ENCODE measurements around the gene MTHFR.

Gene MTHFR

DNA sequence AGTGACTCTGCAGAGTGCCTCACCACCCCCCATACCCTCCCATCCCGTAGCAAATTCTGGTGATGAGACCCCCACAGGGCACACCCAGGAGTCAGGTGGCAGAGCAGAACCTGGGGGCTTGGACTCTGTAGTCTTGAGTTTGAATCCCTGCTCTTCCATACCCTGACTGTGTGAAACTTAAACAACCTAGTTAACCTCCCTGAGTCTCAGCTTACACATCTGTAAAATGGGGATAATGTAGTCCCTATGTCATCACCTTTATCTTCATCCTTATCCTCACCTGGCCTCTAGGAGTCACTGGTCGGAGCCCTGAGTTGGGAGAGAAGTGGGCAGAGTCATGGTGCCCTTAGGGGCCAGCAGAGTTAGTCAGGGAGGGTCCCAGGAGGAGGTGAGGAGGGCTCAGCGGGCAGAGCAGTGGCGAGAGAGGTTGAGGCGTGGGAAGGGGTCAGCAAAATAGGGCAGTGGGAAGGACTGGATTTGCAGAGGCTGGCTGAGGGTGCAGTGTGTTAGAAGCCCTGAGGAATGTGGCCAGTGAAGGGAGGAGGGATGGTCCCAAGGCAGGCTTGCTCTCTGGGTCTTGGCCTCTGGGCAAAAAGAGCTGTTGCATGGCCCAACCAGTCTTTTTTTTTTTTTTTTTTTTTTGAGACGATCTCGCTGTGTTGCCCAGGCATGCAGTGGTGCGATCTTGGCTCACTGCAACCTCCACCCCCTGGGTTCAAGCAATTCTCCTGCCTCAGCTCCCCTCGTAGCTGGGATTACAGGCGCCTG, 25.2 kb downstream of the MTHFR start:
- DNase-seq, result no peak

DNA sequence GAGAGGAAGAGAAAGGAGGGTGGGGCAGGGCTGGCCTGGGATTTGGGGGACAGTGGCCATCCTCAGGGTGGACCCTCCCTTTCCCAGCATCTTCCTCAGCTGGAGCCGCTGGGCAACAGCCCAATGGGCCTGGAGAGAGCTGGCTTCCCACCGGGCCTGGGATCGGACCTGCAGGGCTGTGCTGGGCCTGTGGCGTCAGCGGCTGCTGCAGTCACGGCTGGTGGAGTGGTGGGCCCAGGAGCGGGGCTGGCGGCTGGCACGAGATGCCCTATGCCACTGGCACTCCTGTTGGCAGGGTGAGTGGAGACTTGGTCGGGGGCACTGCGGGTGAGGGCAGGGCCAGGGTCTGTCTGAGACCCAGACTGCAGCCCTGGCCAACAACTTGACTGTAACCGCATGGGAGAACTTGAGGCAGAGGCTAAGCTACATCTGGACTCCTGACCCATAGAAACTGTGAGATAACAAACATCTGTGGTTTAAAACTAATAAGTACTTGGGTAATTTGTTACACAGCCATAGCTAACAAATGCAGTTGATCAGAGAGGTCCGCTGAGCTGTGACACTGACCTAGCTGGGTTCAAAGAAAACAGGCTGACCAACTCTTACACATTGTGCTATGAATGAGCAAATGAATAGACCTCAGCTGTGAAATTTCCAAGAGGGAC, 25.9 kb downstream of the MTHFR start:
- no peak for DNase-seq

DNA sequence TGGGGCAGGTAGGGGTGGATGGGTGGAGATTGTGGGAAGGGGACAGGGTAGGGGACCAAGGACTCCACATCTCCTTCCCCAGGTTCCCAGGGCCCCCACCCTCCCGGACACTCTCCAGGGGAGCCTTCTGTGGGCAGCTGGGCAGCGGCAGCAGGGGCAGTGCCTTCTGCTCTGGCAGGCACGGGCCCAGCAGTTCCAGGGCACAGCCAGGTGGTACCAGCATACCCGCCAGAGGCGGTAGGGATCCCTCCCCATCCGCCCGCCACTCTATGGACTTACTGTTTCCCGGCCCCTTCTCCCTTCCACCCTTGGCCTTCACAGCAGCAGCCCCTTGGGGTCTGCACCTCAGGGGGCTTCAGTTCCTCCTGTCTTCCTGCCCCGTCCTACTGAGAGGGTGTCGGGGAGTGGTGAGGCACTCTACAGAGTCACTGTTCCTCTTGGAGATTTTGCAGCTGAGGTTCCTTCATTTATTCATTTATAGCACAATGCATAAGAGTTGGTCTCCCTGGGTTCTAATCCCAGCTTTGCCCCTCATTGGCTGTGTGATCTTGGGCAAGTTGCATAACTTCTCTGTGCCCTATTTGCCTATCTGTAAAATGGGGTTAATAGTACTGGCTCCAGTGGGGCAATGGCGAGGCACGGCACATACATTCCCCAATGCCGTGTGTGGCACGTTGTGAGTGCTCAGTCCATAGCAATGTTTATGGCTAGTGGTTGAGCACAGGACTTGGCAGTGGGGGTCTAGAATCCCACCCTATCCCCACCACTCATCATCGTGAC, 26.7 kb downstream of the MTHFR start:
- DNase-seq, result no peak

DNA sequence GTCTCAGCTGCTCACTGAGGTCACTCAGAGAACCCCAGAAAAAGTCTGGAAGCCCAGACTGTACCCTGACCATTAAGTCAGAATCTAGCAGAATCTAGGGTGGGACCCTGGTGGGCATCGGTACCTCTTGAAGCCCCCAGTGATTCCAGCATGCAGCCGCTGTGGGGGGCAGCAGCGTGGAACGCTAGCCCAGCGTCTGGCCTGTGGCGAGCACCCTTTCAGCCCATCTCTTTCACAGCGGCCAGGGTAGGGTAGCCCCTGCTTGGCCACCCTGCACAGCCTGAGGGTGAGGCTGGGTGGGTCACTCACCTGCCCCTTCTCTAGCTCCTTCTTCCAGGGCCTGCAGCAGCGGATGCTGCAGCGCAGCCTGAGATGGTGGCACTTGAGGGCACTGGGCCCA, 27.4 kb downstream of the MTHFR start:
- DNase-seq, result no peak

DNA sequence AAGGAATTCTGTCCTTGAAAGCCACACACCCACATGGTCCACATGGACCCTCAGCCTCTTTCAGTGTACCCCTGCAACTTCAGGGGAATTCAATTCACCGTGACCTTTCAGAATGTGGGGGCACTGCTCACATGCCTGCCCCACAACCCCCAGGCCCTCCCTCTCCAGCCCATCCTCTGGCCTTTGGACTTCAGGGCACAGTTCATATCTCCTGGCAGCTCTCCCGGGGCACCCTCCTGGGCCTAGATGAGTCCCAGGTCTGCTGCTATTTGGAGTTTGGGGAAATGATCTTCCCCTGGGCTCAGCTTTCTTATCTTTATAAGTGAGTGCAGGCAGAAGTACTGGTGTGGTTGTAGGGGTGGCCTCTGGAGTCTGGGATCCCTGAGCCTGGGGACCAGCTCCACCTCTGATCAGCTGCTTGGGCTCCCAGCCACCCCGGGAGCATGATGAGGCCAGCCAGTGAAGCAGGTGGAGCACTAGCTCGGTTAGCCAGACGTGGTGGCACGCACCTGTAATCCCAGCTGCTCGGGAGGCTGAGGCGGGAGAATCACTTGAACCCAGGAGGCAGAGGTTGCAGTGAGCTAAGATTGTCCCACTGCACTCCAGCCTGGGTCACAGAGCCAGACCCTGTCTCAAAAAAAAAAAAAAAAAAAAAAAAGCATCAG, 28.0 kb downstream of the MTHFR start:
- DNase-seq, result no peak

DNA sequence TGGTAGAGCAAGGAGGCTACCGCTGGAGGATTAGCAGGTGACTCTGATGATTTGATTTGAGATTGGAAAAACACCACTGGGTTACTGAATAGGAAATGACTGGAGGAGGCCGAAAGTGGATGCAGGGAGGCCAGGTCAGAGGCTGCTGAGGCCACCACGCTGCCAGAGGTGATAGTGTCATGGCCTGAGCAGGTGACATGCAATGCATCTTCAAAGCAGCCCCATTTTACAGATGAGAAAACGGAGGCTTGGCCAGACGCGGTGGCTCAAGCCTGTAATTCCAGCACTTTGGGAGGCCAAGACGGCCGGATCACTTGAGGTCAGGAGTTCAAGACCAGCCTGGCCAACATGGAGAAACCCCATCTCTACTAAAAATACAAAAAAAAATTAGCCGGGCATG, 31.0 kb downstream of the MTHFR start:
- no peak for DNase-seq

DNA sequence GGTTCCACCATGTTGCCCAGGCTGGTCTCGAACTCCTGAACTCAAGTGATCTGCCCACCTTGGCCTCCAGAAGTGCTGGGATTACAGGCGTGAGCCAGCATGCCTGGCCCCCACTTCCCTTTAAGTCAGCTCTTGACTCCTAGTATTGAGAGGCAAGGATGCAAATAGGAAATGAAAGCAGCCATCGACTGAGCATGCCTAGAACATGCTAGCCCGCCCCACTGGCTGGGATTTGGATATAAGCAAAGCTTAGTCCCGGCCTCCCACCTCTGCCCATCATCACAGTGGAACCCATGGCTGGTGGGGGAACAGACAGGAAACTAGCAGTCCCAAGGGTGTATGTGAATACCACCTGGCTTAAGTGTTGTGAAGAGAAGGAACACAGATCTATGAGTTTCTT, 33.3 kb downstream of the MTHFR start:
- DNase-seq, result peak; percentile 46

DNA sequence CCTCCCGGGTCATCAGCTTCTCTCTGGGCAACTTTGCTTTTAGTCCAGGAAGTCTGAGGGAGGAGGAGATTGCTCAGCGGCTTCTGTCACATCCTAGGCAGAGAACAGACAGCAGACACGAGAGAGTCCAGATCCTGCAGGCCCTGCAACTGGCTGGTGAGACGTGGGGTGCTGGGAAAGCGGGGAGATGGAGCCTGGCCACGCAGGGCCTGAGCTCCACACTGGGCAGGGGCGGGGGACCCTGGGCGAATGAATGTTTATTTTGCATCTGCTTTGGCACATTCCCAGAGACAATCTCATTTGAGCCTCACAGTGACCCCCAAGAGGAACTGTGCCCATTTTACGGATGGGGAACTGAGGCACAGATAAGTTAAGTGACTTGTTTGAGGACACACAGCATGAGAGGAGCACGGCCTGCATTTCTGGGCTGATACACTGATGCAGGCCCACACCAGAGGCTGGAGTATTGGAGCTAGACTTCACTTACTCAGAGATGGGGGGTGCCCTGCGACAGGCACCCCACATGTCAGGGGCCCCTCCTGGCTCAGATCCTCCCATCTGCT, 34.2 kb downstream of the MTHFR start:
- DNase-seq, result no peak

DNA sequence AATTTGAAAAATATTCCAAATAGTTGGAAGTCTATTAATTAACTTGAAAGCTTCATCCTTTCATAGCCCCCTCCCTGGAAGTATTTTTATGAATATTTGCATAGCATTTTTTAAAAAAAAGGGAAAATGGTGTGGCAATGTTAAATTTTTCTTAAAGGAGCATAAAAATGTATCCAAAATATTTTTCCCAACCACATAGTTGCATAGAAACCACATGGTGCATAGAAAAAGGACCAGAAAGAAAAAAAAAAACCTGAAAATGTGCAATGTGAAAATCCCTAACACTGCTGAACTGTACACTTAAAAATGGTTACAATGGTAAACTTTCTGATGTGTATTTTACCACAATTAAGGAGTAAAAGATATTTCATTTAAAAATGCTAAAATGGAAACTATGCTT, 35.8 kb downstream of the MTHFR start:
- no peak for DNase-seq

DNA sequence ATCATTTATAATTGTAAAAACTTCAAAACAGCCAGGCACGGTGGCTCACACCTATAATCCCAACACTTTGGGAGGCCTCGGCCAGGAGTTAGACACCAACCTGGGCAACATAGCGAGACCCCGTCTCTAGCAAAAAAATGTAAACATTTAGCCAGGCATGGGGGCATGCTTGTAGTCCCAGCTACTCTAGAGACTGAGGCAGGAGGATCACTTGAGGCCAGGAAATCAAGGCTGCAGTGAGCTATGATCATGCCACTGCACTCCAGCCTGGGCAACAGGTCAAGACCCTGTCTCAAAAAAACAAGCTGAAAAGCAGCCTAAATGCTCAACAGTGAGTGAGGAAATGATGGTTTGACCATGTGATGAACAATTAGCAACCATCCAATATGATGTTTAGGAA, 36.5 kb downstream of the MTHFR start:
- DNase-seq, result no peak

DNA sequence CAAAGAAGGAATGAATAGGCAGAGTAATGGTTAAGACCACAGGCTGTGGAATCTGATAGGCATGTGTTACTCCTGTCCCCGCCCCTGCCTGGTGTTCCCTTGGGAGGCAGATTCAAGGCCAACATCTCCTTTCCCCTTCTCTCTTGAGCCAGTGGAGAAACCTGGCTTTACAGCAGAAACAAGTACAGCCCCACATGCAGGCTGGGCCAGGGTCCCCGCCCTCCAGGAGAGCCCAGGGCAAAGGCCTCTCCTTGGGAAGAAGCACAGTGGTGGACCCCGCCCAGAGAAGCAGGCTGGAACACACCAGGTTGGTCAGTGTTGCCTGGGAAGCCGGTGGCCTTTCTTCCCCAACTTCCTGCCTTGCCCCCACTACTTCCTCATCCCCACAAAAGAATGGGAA, 36.9 kb downstream of the MTHFR start:
- DNase-seq, result no peak

DNA sequence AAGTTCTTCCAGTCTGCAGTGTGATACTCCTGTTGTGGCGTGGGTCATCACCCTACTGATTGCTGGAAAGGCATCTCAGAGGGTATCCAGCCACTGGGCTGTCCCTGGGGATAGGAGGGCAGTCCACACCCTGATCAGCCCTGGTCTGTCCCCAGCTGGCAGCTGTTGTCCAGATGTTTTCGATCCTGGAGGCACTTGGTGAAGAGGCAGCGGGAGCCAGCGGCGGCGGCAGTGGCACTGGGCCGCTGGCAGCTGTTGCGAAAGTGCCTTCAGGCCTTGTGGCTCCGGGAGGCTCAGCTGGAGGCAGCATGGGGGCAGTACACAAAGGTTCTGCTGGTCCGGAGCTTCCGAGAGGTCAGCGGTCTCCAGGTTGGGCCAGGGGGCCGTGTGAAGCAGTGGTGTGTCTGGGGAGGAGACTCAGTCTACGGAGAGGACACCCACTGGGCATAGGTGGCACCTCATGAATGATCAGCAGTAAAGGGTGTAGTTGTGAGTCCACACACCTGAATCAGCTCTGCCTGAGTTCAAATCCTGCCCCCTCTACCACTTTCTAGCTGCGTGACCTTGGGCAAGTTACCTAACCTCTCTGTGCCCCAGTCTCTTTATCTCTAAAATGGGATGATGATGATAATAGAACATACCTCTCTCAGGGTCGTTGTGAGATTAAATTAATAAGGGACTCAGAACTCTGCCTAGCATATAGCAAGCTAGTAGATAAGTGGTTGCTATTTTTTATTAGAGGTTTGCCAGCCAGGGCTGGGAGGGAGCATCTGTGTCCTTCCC, 37.7 kb downstream of the MTHFR start:
- DNase-seq, result no peak

DNA sequence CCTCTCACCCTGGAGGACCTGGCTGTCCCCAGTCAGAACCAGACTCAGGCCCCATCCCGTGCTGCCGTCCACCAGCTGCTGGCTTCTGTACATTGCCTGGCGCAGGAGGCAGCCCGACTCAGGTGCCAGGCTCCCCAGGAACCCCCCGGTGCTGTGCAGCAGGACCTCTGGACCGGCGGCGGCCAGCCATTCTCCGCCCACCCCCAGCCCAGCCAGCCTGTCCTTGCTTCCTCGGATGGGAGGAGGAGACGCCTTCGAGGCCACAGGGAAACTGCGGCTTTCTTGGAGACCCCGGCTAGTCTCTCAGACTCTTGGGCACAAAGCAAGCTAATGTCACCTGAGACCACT, 39.4 kb downstream of the MTHFR start:
- no peak for DNase-seq

DNA sequence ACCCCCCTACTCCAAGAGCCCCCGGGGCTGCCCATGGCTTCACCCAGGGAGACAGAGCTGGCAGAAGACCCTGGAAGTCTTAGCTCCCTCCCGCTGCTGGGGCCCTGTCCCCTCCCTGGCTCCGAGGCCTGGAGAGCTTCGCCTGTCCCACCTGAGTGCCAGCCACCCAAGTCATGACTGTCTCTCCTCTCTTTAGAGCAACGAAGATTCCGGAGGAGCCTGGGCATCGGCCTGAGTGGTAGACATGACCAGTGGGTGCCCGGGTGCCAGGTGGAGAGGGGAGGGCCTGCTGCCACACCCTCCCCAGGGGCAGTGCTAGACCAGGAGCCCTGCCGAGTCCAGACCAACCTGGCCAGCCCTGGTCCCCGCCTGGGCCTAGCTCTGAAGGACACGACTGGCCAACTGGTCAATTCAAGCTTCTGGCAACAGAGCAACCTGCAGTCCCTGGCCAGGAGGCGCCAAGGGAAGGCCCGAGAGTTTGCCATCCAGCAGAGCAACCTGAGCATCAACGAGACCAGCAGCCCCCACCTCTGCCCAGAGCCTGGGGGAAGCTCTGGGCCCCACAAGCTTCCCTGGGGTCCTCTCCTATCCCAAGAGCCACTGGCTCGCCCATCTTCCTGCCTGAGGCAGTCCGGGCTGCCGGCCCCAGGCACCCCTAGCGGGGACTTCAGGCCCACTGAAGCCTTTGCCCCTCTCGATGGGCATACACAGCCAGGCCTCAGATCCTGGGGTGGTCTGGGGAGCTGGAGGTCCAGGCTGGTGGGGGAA, 39.9 kb downstream of the MTHFR start:
- no peak for DNase-seq

DNA sequence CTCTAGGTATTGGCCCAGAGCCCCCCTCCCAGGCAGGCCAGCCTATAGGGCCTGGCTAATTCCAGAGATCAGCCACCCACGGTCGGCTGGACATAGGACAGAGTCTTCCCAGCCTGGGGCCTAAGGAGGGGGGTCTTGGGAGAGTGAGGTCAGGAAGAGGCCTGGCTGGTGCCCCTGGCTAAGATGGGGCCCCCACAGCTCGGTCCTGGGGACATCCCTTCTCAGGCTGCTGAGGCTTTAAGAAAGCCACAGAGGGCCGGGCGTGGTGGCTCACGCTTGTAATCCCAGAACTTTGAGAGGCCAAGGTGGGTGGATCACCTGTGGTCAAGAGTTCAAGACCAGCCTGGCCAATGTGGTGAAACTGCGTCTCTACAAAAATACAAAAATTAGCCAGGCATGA, 41.2 kb downstream of the MTHFR start:
- no peak for DNase-seq

DNA sequence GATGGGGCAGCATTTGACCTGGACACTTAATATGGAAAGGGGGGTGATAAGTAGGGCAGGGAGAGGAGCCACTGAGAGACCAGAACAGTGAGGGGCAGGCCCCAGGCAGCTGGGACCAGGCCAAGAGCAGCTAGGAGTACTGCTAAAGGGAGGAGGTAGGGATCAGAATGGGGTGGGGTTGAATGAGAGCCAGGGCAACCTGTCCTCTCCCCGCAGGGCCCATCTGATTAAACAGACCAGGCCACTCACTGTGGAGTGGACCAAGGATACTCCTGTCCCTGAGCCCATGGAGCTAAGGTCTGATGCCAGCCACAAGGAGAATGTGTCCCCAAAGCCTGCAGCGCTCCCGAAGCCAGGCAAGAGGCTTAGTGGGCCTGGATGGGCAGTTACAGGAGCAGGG, 41.6 kb downstream of the MTHFR start:
- DNase-seq, result no peak

DNA sequence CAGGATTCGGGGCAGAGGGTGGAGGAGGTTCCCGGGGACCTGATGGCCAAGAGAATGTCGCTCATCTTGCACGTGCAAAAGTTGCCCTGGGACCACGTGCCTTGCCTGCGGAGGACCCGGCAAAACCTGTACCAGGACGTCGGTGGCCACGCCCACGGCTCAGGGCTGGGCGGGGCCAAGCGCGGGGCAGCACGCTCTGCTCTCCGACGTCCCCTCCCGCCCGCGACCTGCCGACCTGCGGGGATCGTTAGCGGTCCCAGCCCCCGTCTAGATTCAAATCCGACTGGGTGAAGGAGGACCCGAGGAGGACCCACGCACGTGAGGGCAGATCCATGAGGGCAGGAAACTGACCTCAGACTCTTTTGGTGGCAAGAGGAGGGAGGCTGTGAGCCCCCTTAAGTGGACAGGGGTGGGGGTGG, 43.8 kb downstream of the MTHFR start, which contains the start of gene C1orf167:
Gene C1orf167, plus strand, starts transcription at position 206 of the 419 bp plus-strand sequence. CDS start 2,208 bp downstream, outside the sequence.
- no peak for DNase-seq

DNA sequence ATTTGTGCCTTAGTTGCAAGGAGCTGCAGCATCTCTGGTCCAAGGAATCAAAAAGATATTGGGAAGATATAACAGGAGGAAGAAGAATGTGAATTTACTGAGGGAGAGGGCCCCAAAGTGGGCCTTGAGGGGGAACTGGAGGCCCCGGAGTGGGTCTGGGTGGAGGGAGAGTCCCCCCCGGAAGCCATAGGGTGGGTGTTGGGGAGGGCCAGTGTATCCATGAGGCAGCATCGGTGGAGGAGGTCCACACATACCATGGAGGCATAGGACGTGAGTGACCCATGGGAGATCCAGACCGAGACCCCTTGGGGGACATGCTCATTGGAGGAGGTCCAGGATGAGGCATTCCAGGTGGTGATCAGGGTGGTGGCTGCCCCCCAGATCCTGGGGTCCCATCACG, 44.5 kb downstream of the MTHFR start:
- no peak for DNase-seq

DNA sequence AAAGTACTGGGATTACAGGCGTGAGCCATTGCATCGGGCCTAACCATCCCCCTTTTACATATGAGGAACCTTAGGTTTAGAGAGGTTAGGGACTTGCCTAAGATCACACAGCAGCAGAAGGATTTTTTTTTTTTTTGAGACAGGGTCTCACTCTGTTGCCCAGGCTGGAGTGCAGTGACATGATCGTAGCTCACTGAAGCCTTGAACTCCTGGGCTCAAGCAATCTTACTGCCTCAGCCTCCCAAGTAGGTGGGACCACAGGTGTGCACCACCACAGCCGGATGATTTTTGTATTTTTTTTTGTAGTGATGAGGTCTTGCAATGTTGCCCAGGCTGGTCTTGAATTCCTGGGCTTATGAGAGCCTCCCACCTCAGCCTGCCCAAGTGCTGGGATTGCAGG, 46.0 kb downstream of the MTHFR start:
- no peak for DNase-seq

DNA sequence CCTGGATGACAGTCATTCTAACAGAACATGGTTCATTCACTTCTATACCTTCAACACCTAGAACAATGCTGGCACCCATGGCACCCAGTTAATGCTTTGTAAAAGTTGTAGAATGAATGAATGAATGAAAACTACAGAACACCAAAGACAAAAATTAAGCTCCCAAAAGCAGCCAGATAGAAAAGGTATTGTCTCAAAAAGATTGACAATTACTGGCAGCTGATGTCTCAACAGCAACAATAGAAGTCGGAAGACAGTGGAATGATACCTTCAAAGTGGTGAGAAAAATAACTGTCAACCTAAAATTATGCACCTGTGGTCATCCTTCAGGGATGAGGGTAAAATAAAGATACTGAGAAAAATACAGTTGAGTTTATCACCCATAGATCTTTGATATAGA, 48.7 kb downstream of the MTHFR start:
- no peak for DNase-seq

DNA sequence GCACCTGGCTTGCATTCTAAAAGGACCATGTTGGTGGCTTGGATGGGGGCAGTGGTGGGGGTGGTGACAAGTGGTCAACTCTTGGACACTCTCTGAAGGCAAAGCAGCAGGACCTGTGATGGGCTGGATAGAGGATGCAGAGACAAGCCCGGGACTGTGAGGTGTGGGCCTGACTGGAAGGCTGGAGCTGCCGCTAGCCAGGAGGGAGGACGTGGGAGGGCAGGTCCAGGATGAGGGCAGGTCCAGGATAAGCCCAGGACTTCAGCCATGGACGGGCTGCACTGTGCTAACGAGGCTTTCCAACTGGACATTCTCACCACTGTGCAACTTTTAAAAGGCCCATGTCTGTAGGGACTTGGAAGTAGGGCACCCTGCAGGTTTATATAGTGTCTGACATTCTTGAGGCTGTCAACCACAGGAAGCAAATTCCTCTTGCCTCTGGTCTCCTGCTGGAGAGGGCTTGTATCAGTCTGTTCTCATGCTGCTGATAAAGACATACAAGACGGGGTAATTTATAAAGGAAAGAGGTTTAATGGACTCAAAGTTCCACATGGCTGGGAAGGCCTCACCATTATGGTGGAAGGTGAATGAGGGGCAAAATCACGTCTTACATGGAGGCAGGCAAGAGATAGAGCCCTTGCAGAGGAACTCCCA, 52.1 kb downstream of the MTHFR start:
- no peak for DNase-seq

Measured in suppressor macrophage treated with lipopolysaccharide for 4 hours (primary cell).